GM06990 (cell line): ENCODE data around the gene C22orf15.

Experiments
- DNase-seq: peaks from one replicate; pipeline ENCODE4 v3.0.0-alpha.2; 2011; ENCODE audit not compliant: insufficient read length; ENCODE audit errors: extremely low read depth
- H3K27me3 ChIP-seq: replicated peaks from 2 replicates; pipeline ENCODE4 v1.6.0; 2011; ENCODE audit warnings: low read length; ENCODE audit not compliant: control insufficient read depth, insufficient read depth
- H3K36me3 ChIP-seq: 2 replicates; pipeline ENCODE4 v1.5.1; 2011; ENCODE audit warnings: low read length; ENCODE audit not compliant: control insufficient read depth, insufficient read depth
- H3K4me3 ChIP-seq: replicated peaks from 2 replicates; pipeline ENCODE4 v1.5.1; 2011; ENCODE audit warnings: low read depth, mild to moderate bottlenecking, control low read depth, low read length
- TF ChIP-seq, protein P1 (sequence below): IDR thresholded peaks from 2 replicates; pipeline ENCODE4 v1.5.1; 2011; ENCODE audit warnings: low read length, control low read depth, mild to moderate bottlenecking, inconsistent platforms; ENCODE audit not compliant: insufficient read depth, poor library complexity, severe bottlenecking

The C22orf15 gene

DNA sequence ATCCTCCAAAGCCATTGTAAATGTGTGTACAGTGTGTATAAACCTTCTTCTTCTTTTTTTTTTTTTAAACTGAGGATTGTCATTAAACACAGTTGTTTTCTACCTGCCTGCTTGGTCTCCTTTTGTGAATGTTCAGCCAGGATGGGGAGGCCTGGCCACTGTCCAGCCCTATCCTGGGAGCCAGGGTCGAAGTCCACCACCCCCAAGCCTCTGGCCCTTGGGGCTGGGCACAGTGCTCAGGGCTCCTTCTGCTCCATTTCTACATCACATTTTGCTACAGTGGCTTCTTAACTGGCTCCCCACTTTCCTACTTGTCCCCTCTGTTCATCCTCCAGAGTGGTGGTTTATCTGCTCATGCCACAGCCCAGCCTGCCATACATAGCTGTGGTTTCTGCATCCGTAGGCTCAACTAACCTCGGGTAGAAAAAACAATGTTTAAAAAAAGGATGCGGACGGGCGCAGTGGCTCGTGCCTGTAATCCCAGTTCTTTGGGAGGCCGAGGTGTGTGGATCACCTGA lies 21.5 kb downstream of the C22orf15 start:
- H3K27me3 ChIP-seq = no peaks in the 10 kb centered on the region
- DNase-seq = no peak
- TF ChIP-seq, protein P1, sequence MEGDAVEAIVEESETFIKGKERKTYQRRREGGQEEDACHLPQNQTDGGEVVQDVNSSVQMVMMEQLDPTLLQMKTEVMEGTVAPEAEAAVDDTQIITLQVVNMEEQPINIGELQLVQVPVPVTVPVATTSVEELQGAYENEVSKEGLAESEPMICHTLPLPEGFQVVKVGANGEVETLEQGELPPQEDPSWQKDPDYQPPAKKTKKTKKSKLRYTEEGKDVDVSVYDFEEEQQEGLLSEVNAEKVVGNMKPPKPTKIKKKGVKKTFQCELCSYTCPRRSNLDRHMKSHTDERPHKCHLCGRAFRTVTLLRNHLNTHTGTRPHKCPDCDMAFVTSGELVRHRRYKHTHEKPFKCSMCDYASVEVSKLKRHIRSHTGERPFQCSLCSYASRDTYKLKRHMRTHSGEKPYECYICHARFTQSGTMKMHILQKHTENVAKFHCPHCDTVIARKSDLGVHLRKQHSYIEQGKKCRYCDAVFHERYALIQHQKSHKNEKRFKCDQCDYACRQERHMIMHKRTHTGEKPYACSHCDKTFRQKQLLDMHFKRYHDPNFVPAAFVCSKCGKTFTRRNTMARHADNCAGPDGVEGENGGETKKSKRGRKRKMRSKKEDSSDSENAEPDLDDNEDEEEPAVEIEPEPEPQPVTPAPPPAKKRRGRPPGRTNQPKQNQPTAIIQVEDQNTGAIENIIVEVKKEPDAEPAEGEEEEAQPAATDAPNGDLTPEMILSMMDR = no peak
- no peak overlapping the region for H3K4me3 ChIP-seq
- H3K36me3 ChIP-seq = no peaks in the 10 kb centered on the region

DNA sequence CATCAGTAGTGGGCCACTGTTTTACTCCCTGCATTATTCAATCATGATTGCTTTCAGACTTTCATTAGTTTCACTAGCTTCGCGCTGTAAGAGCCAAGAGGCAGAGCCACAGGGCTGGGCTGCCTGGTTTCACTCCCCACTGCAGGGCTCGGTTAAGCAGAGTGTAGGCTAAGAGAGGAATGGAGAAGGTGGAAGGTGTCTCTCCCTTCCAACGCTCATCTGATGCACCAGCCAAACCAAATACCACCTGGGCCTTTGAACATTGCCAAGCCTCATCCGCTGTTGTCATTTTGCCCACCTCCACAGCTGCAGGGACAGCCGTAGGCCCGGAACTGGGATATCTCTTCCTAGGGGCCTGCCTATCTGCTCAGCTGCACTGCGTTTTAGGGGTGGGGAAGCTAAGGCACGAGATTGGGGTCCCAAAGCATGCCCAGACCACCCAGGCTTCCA lies 23.5 kb downstream of the C22orf15 start:
- no peak for DNase-seq
- no peaks in the 10 kb centered on the region; the same call in 1 of the 2 replicates for H3K36me3 ChIP-seq
- no peaks in the 10 kb centered on the region for H3K27me3 ChIP-seq
- TF ChIP-seq, protein P1 = no peak
- H3K4me3 ChIP-seq = peak overlapping the region; percentile 85

DNA sequence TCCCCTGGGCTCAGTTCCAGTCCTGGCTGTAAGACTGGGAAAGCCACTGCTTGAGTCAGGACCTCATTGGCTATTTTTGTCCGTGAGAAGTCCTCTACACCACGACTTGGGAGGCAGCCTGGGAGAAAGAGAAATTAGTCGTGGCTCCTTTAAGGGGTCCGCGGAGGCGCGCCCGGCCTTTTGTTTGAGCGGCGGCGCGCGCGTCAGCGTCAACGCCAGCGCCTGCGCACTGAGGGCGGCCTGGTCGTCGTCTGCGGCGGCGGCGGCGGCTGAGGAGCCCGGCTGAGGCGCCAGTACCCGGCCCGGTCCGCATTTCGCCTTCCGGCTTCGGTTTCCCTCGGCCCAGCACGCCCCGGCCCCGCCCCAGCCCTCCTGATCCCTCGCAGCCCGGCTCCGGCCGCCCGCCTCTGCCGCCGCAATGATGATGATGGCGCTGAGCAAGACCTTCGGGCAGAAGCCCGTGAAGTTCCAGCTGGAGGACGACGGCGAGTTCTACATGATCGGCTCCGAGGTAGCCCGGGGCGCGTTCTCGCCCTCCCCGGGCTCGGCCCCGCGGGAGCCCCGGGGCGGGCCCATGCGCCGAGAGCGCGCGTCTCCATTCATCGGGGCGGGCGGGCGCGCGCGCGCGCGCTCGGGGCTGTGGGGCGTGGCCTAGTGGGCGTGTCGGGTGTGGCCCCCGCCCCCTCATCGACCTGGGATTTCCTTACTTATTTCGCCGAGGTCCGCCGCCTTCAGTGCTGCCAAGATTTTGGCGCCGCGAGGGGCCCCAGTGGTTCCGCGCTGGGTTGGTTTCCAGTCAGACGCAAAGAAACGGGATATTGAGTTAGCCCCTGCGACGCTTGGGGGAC lies 24.2 kb downstream of the C22orf15 start, which contains the start of gene SMARCB1:
Gene SMARCB1 (plus strand): TSS at position 215 of the 848 bp plus-strand sequence. CDS start 204 bp downstream, at position 419.
- peaks cover 2% of the 10 kb centered on the region for H3K36me3 ChIP-seq
- DNase-seq = peak; percentile 92
- no peaks in the 10 kb centered on the region for H3K27me3 ChIP-seq
- peak within 1 kb of the TSS; percentile 85 for H3K4me3 ChIP-seq
- TF ChIP-seq, protein P1 = no peak

DNA sequence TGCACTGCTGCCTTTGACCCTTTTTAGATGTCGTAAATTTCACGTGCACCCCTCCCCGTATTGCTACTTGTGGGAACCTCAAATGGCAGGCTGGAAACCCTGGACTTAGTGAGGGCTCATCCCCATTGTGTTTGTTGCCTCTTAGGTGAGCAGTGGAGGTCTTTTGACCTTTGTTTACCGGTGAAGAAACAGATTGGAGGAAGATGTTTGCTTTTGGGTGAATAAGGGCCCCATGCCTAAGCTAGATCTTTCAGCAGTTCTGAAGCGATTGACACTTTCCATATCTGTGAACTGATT lies 24.8 kb downstream of the C22orf15 start:
- DNase-seq = no peak
- peaks cover 7% of the 10 kb centered on the region for H3K36me3 ChIP-seq
- TF ChIP-seq, protein P1 = no peak
- peak overlapping the region; percentile 74 for H3K4me3 ChIP-seq
- H3K27me3 ChIP-seq = no peaks in the 10 kb centered on the region

DNA sequence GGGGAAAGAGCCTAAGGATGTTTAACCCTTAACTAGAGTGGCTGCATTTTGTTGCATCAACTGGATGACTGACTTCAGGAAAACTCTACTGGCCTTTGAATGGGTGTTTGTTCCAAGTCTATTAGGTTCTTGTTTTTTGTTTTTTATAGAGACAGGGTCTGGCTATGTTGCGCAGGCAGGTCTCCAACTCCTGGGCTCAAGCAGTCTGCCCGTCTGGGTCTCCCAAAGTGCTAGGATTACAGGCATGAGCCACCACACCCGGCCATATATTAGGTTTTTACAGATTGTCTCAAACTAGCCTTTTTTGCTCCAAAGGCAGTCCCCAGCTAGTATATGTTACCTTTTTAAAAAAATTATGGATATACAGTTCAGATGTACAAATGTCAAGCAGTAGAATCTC lies 25.1 kb downstream of the C22orf15 start:
- Histone ChIP-seq H3K27me3 (no peaks in the 10 kb centered on the region), H3K4me3 (peak overlapping the region; percentile 74), H3K36me3 (peaks cover 7% of the 10 kb centered on the region)
- DNase-seq = no peak
- TF ChIP-seq, protein P1 = no peak
